GM12874 (cell line): ENCODE results near the gene FAM162A.

Experiments
- CTCF ChIP-seq: IDR thresholded peaks from 2 replicates; pipeline ENCODE4 v1.5.1; 2011; ENCODE audit warnings: low read depth, mild to moderate bottlenecking, control low read depth, low read length, moderate library complexity; ENCODE audit not compliant: insufficient read depth

Gene FAM162A

DNA sequence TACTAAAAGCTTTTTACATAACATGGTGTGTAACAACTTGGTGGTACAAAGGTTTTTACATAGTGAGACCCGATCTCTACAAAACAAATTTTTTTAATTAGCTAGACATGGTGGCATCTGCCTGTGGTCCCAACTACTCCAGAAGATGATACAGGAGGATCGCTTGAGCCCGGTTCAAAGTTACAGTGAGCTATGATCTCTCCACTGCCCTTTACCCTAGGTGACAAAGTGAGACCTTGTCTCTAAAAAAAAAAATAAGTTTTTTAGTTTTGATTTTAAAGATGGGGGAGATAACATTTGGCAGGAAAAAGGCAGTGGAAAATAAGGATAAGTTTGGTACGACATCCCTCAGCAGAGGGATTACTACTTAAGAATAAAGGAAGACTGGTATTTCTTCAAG, 5.9 kb downstream of the FAM162A start:
- TF ChIP-seq CTCF, result no peak

- no peak for TF ChIP-seq CTCF
Observed at GRCh38 chr3:122390665-122391064, 6.7 kb downstream of the FAM162A start.

DNA sequence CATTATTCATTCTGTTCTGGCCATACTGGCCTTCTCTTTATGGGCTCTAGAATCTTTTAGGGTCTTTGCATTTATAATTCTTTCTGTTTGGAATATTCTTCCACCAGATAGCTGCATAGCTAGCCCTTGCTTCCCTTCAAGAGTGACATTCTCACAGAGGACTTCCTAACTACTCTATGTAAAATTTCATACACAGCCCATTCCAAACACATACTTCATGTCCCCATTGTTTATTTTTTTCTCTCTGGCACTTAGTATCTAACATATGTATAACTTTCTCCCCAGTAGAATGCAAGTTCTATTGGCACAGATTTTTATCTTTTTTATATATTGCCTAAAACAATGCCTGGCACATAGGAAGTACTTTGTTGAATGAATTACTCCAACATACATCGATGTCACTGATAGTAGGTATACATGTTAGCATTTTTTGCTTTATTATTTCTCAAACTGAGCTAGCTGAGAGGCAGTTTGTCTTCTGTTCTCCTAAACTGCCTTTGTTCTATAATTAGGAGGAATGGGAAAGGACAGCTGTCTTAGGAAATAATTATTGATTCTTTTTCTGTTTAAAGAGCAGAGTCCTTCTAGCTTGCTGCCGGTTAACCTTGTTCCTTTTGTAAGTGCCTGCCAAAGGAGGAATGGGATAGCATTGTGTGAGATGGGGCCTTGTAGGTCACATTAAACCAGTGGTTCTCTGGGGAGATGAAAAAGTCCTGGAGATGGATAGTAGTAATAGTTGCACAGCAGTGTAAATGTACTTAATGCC, 7.9 kb downstream of the FAM162A start:
- no peak for TF ChIP-seq CTCF

DNA sequence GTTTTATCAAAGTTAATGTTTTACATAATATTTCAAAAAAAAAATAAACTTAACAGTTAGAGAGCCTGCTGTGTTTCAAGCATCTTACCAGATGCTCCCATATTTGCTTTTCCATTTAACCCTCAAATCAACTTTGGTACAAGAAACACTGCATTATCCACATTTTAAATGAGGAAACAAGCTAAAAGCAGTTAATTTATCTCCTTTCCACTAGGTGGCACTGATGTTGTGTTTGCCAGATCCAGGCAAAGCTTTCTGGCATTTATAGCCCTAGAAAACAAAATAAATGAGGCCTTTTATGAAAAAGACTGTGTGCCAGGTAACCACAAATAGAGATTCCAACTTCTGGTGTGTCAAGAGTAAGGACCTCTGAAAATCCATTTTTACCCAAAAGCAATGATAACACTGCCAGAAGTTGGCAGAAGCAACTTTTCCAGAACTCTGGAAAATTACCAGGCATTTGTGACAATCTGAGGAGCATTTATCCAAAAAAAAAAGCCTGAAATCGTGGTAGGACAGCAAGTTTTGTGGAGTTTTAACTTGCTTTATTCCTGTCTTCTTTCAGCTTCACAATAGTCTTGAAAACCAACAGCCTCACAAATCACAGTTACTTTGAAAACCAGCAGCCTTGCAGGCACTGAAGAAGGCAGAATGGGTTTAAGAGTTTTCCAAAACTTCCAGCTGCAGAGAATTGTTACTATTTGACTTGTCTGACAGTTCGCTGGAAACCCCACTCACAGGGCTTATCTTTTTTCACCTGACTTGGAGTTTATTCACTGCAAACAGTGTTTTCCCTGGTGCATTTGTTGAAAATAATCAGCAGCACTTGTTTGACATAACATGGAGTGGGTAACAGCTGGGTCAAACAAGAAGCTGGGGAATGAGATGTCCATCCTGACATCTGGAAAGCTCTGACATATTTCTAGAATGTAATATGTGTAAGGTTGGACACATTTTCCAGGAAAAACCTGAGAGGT, 9.2 kb downstream of the FAM162A start:
- TF ChIP-seq CTCF, result peak; percentile 61

DNA sequence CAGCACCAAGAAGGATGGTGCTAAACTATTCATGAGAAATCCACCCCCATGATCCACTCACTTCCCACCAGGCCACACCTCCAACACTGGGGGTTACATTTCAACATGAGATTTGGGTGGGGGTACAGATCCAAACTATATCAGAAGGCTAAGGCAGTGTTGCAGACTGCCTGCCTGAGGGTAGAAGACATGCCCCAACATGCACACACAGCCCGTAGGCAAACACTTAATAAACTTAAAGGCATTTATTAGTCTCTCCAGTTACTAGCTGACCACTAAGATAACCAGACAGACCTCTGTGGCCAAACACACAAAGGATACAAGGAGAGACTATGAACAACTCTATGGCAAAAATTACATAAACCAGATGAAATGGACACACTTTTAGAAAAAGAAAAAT, 10.2 kb downstream of the FAM162A start:
- no peak for TF ChIP-seq CTCF

- TF ChIP-seq CTCF, result no peak
Observed at GRCh38 chr3:122395582-122395981, 11.6 kb downstream of the FAM162A start.

DNA sequence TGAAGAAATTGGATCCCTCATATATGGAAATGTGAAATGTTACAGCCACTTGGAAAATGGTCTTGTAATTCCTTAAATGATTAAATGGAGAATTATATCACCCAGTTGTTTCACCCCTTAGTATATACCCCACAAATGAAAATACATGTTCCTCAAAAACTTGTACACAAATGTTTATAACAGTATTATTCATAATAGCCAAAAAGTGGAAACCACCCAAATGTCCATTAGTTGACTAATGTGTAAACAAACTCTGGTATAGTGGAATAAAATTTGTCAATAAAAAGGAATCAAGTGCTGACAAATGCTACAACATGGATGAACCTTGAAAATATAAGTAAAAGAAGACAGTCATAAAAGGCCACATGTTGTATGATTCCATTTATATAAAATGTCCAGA, 12.5 kb downstream of the FAM162A start:
- TF ChIP-seq CTCF, result no peak
